NCI-H1092 (cell line): Measurements from ENCODE around the gene DSG2.
"Not testable (repeated sequence)": the region's sequence is repeated elsewhere in the genome, so short reads cannot be mapped to it uniquely, and the experiment has no call there.

ENCODE experiments used
- DNase-seq: peaks from one replicate; lab custom pipeline; 2025; lab: John Stamatoyannopoulos, UW

The DSG2 gene

DNA sequence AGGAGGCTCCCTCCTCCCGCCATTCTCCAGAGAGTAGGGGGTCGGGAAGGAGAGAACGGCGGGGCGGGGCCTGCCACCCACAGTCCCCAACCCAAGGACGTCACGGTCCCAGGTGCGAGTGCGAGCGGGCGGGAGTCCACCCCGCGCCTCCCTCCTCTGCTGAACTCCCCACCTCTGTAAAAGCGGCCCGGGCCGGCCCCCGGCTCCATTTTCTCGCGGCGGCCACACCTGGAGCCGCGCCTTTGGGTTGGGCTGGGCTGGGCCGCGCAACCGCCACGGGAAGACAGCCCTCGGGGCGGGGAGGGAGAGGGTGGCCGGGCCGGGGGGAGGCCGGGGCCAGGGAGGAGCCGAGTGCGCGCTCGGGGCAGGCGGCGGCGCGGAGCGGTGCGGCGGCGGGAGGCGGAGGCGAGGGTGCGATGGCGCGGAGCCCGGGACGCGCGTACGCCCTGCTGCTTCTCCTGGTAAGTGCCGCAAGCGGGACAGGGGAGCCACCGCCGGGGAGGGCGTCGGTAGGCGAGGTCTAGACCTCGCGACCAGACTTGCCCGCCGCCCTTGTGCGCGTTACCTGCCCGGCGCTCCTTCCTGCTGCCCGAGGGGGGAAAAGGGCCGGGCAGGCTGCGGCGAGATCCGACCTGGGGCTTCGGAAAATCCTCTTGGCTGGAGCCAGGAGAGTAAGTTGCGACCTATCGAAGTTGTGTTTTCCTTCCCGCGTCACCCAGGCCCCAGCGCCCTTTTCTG, at the start of gene DSG2:
Gene DSG2 (plus strand): TSS at position 342 of the 738 bp plus-strand sequence. CDS start 75 bp downstream, at position 417.
- no peak for DNase-seq

DNA sequence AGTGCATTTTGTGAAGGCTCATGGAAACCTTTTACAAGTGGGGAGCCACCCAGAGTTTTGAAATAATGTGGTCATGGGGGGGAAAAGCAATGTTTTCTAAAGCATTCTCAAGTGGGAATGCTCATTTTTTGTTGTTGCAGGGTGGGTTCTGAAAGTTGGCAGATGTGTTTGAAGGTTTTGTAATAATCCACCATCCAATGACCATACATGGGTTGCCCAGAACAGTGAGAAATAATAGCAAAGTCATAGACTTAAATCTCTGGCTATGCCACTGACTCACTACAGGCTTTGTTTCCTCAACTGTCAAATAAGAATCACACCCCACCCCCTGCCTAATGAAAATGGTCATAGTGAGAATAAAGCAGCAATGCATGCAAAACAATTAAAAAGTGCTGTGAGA, 47.6 kb upstream of the DSG2 start:
- DNase-seq: no peak

DNA sequence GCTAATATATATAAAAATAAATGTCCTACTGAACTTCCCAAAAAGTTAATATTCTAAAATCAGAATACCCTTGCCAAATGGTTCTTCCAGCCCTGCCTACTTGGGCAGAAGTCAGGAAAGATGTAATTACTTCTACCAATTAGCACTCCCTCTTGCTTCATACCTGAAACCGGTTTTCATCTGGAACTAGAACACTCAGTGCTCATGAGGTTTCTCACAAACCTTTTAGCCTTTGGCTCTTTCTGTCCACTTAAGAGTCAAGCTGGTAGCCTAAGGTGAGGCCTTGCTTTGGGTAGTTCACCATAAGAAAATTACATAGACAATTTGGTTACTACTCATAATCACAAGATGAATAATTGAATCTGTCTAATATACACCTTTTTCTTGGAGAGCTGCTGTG, 46.4 kb upstream of the DSG2 start:
- no peak for DNase-seq

DNA sequence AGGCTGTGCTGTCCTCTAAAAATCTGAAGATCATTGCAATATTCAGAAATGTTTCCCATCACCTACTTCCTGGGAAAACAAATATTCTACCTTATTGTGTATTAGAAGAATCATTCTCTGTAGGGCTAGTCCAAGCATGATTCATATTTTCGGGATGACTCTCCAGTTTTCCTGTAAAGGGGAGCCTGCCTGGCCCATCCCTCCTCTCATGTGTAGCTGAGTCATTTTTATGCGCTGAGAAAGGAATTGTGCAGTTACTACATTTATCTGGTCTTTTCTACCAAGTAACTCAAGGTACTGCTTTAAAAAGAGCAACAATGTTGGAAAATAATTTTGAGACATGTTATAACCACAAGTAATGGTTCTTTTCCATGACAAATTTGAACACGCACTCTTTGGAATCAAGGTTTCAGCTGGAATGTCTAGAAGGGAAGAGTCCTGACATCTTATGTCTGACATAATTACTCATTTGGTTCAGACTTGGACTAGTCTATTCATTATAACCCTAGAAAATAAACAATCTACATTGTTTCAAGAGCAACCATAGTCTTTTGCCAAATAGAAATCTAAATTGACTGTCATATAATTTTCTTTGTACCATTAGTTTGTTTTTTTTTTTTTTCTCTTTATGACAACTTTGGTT, 43.8 kb upstream of the DSG2 start:
- no peak for DNase-seq

DNA sequence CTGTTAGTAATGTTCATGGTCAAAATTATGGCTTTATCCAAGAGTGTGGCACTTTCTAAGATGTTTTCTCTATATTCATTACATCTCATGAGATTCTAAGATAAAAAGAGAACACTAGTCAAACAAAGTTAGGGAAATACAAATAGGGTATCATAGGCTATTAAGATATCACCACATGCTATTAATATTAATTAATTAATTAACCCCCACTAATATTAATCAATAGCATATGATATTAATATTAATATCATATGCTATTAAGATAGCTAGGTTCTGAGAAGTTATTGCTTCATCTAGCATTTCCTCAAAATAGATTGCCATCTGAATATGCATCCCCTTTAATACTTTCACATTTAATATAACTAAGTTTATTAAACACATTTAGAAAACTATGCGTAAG, 28.3 kb upstream of the DSG2 start:
- DNase-seq: no peak

DNA sequence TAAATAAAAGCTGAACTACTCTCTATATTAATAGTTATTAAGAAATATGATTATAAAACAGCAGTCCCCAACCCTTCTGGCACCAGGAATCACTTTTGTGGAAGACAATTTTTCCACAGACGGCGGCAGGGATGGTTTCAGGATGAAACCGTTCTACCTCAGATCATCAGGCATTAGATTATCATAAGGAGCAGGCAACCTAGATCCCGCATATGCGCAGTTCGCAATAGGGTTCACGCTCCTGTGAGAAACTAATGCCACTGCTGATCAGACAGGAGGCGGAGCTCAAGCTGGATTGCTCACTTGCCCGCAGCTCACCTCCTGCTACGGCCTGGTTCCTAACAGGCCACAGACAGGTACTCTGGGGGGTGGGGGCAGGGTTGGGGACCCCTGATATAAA, 19.3 kb upstream of the DSG2 start:
- DNase-seq: no peak

DNA sequence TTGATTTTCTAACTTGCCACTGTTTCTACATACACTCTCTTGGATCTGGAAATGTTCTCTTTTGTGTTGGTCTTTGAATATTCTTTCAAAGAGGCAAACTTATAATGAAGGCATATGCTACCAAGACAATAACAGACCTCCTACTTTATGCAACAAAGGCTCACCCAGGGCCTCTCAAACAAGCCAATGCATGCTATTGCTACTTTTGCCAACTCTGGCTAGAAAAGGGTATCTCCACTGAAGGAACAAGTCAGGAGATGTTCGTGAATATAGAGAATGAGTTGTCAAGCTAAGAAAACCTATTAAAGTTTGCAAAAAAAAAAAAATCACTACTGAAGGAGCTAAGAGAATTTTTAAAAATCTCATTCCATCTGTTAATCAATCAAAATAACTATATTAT, 15.9 kb upstream of the DSG2 start:
- DNase-seq: no peak

DNA sequence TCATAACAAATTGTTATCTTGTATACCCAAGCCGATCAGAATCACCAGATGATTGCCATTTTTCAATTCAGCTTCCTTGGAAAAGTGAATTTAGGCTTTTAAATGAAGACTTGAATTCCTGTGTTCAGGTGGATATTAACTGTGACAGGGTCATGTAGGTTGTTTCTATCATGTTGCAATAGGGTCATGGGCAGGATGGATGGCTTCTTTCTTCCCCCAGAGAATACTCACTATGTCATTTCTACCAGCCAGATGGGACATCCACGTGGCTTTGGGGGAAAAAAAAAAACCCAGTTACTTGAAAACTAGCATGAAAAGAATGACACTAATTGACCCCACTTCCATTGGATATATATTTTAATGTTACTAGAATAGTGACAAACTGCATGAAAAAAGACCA, 14.6 kb upstream of the DSG2 start:
- no peak for DNase-seq

DNA sequence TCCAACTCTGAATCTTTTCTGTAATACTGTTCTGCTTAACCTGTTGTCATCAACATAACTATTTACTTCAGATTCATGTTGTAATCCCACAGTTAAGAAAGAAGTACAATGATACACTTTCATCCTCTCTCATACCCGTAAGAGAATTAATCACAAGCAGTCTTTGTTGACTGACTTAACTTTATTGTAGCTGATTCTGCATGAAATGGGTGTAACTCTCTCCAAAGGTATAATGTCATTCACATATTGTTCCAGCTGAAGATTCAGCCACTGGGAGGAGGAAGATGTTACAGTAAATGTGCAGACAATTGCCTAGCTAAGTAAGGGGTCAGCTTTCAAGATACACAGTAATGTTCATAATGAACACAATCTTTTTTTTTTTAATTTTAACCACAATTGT, 13.5 kb upstream of the DSG2 start:
- DNase-seq: no peak

DNA sequence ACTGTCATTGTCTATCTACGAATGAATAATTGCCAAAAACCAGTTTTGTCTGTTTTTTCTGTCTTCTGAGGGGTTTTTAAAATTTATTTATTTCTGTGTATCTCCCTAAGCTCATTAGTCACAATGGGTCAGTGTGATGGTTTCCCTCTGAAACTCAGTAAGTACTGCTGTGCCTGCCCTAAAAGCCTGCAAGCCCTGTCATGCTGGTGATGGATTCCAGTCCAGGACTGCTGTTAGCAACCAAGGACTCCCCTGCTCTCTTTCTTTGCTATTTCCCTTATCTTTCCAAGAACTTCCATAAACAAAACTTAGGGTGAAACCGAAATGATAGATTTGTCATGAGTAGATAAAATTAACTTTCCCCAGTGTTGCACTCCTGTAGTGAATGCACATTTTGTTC, 11.8 kb upstream of the DSG2 start:
- DNase-seq: no peak

DNA sequence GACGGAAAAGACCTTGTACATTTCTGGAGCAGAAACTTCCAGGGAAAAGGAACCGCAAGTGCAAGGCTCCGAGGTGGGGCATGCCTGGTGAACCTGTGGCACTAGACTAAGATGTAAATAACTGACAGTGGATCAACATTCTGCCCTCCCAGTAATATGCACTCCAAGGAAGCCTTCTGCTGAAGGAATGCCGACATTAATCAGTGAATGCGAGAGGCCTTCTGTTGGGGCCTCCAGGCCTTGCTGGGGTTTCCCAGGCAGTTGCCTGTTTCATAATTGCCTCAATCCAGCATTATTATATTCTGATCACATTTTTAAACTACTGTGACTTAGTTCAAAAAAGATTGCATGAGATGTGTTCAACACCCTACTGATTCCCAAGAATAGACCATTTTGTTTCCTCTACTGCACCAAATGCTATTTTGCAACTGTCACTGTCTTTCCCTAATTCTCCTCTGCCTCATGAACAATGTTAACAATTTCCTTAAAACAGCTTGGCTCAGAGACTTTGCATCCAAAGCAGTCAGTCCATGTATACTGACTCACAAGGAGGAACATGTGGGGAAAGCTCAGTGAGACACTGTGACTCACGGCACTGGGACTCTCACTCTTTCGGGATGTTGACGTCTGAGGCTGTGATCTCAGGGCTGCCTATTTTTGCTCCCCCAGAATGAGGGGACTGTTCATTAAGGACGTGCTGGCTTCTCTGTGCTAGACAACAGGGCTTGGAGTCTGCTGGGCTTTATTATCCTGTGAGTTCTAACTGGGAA, 10.5 kb upstream of the DSG2 start:
- no peak for DNase-seq

DNA sequence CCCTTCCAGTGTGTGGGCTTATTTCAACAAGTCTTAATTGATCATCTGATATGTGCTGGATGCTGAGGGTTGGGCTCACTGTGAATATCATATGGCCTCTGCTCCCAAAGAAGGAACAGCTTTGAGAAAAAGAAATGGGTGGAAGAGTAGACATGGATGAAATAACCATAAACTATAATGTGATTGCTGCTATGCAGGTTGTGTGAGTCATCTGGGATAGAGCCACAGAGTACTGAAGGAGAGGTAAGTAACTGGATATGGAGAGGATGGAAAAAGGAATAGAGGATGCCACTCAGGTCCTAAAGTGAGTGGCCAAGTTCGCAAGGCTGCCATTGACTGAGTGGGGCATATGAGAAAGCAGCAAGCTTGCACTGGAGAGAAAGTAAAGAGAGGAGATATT, 8.7 kb upstream of the DSG2 start:
- no peak for DNase-seq

DNA sequence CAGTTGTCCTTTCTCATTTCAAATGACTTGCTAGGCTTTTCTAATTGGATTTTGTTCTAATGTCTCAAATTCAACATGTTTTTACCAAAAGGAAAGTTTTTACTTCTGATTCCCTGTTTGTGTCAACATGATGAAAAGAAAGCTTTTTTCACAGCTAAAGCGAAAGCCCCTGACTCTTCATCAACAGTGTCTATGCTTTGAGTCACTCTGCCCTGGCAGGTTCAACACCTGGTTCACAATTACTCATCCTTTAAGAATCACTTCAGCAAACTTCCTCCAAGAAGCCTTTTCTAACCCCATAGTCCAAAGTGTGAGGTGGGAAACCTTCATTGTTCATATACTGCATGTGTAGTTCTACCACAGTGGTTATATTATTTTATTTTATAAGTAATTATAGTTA, 7.6 kb upstream of the DSG2 start:
- DNase-seq: no peak

DNA sequence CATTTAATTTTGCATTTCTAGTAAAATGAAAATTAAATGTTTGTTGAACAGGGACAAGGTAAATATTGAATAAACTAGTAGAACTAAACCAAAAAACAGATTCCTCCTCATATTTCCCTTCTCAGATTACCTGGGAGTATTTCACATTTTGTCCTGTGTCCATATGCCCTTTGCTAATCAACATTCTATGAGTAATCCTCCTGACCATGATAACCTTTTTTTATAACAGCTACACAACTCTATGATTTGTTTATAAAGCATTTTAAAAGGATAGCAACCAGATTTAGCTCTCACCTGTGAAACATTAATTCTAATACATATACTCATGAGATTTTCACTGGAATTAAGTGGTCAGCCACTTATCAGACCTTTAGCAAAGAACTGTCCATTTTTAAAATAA, 7.1 kb upstream of the DSG2 start:
- no peak for DNase-seq

DNA sequence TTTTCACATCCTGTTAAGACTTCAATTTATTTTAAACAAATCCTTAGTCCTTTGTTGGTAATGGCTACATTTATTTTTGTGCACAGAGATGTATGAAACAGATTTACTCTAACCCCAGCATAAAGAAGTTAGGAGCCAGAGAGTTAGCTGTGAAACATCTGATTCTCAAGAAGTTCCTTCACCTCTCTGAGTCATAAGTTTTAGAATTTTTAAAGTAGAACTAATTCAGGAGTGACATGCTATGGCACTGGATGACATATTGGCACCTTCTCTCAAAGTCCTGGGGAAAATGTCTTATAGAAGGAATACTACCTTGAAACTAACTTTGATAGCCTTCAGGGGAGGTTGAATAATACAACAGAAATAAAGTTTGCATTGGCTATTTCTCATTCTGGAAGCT, 6.4 kb upstream of the DSG2 start:
- no peak for DNase-seq

DNA sequence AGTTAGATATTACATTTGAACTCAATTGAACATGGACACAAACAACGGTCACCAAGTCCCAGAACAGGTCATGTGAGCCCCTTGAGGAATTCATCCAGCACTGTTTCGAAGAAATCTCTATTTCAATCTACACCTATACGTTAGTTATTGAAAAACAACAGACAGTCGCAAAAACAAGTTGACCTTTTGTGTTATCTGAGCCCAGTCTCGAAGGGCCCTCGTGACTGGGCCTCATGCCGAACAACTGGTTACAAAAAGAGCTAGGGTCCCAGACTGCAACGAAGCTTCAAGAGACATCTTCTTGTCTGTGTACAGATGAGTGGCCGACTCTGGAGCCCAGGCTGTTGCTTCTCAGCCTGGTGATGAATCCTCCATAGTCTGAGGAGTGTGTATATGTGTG, 5.3 kb upstream of the DSG2 start:
- DNase-seq: no peak

DNA sequence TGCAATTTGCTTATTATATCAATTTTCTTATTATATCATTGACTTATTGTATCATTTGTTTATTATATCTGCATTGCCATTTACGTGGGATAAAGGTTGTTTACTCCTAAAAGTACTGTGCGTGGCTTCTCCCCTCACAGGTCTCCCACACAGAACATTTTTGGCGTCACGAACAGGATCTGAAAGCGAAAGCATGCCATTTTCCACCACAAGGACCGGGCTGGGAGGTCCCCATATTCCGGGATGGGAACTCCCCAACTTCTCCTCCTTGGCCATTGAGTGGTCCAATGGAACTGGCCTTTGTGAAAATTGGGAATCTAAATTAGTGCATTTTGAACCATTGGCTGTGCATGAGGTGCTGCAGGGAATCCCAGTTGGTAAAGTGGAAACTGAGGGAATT, 4.8 kb upstream of the DSG2 start:
- DNase-seq: no peak

DNA sequence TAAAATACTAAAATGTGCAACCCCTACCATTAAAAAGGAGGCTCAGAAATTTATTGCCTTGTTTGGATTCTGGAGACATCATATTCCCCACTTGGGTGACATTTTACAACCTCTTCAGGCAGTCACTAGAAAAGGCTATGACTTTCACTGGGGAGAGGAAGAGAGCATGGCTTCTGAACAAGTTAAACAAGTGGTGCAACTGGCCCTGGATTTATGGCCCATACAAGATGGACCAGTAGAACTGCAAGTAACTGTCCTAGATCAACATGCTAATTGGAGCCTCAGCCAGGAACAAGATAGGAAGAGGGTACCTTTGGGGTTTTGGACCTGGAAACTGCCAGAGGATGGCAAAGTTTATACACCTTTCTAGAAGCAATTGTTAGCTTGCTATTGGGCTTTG, 4.0 kb upstream of the DSG2 start:
- no peak for DNase-seq

DNA sequence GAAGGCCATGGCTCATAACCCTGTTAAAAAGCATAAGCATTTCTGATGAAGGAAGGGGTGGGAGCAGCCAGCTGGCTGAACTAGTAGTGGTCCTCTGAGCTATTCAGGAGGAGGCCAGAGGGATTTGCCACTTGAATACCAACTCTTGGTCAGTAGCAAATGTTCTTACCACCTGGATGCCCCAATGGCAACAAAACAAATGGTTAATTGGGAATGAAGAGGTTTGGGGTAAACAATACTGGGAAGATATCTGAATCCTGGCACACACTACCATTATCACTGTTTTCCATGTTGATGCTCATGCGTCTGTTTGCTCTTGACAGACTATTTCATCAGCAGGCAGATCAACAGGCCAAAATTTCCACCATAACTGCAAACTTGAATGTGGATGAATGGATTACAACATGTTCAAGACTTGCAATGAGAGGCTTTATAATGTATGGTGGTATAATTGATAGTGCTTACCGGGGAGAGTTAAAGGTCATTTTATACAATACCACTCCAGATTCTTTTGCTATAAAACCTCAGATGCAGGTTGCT, 3.2 kb upstream of the DSG2 start:
- DNase-seq: not testable (repeated sequence)

DNA sequence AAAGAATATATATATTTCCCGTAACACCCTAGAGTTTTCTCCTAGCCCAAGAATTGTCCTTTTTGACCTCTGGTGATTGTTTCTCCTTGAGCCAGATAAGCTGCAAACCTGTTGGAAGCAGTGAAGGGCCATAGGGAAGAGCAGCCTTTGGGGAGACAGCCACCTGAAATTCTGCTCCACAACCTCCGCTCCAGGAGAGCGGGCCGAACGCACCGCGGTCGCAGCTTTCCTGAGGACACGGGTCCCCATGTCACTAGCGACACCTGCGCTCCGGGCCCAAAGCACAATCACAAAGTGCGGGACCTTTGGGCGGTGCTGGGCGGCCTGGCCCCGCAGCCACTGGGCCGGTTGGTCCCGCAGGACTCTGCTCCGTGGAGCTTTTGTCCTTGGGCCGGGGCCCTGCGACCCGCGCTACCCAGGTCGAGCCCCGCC, 557 bp upstream of the DSG2 start:
- DNase-seq: no peak

DNA sequence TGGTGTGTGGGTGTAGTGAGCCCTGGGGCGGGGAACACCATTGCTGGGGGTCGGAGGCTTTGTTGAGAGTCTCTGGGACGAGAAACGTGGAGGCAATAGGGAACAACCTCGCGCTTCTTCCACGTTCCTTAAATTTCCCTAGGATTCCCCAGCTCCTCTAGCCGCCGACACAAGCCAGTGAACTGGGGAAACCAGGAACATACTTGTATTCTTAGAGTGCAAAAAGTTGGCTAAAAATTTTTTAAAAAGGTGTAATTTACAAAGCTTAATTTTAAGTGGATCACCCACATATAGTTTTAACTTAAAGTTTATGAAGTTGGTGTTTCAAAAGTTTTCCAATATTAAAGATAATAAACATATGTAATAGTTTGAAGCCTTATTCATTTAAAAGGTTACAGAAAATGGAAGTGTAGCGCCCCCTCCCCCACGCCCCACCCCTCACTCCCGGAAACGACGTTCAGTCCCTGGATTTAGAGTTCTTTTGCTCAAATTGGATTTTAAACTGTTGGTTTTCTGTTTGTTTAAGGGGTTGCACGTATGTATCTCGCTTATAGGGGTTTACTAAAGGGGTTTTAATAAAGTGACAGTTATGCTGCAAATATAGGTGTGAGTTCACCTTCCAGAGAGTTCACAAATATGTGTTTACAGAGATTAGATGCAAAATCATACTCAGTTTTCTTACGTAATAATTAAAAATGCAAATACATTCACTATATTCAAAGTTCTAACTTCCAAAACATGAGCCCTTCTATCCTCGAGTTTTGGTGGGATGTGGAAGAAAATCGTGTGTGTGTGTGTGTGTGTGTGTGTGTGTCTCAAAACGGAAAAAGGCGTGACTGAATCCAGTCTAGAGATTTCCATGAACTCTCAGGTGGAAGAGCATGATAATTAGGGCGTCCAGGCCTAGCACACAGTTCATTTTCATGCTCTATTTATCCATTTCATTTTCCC, 872 bp downstream of the DSG2 start:
- no peak for DNase-seq
